ENCODE data around the gene NBEA. TPM values are rescaled to one million over a fixed set of nuclear protein-coding genes. Genes with fewer than 3 reads are reported as not detected.
A peak's percentile ranks its signal among the peaks of the same experiment; 100 is the strongest.

Gene NBEA
- total RNA-seq, 1 donor from 2014 or later: 6.1 TPM

DNA sequence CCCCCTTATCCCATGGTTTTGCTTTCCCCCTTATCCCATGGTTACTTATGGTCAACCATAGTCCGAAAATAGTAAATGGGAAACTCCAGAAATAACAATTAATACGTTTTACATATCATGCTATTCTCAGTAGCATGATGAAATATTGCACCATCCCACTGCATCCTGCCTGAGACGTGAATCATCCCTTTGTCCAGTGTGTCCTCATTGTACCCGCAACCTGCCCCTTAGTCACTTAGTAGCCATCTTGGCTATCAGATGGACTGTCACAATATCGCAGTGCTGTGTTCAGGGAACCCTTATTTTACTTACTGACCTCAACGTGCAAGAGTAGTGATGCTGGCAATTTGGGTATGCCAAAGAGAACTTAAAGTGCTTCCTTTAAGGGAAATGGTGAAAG is 10.5 kb upstream of the NBEA start:
- Histone ChIP-seq H3K27me3 (ENCODE audit: control insufficient read depth, insufficient read depth, low read length) (no peaks in the 10 kb centered on the region), H3K36me3 (ENCODE audit: control insufficient read depth, insufficient read depth, low read length) (no peaks in the 10 kb centered on the region), H3K4me3 (ENCODE audit: low read depth, low read length) (no peak overlapping the region)
- no peak for DNase-seq (ENCODE audit: low read depth)
- TF ChIP-seq, protein P1, sequence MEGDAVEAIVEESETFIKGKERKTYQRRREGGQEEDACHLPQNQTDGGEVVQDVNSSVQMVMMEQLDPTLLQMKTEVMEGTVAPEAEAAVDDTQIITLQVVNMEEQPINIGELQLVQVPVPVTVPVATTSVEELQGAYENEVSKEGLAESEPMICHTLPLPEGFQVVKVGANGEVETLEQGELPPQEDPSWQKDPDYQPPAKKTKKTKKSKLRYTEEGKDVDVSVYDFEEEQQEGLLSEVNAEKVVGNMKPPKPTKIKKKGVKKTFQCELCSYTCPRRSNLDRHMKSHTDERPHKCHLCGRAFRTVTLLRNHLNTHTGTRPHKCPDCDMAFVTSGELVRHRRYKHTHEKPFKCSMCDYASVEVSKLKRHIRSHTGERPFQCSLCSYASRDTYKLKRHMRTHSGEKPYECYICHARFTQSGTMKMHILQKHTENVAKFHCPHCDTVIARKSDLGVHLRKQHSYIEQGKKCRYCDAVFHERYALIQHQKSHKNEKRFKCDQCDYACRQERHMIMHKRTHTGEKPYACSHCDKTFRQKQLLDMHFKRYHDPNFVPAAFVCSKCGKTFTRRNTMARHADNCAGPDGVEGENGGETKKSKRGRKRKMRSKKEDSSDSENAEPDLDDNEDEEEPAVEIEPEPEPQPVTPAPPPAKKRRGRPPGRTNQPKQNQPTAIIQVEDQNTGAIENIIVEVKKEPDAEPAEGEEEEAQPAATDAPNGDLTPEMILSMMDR (IDR thresholded peaks at IDR 0.05; ENCODE audit: insufficient read depth, low read length, poor library complexity, severe bottlenecking): no peak

- TF ChIP-seq, protein P1 (IDR thresholded peaks at IDR 0.05; ENCODE audit: insufficient read depth, low read length, poor library complexity, severe bottlenecking): no peak
- H3K4me3 ChIP-seq (ENCODE audit: low read depth, low read length): no peak overlapping the region
- H3K36me3 ChIP-seq (ENCODE audit: control insufficient read depth, insufficient read depth, low read length): no peaks in the 10 kb centered on the region
- DNase-seq (ENCODE audit: low read depth): no peak
- no peaks in the 10 kb centered on the region for H3K27me3 ChIP-seq (ENCODE audit: control insufficient read depth, insufficient read depth, low read length)
Measured at GRCh38 chr13:34933349-34933748, 8.7 kb upstream of the NBEA start.

DNA sequence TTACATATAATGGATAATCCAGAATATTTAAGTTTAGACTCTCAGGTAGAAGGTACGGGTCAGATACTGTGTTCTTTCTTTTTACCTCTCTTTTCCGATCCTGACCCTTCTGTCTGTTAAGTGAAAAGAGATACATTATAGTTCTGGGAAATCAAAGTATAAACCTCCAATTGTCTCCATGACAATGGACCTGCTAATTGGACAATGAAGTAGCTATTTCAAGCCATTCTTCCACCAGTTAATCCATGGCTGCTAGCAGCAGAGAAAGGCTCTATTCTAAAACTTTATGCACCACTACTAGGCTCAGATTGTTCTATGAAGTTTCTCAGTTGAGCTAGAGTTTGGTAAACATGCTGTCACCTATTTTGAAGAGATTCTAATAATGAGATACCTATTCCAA is 8.3 kb upstream of the NBEA start:
- Histone ChIP-seq H3K36me3 (ENCODE audit: control insufficient read depth, insufficient read depth, low read length) (no peaks in the 10 kb centered on the region), H3K27me3 (ENCODE audit: control insufficient read depth, insufficient read depth, low read length) (no peaks in the 10 kb centered on the region), H3K4me3 (ENCODE audit: low read depth, low read length) (no peak overlapping the region)
- no peak for DNase-seq (ENCODE audit: low read depth)
- TF ChIP-seq, protein P1 (IDR thresholded peaks at IDR 0.05; ENCODE audit: insufficient read depth, low read length, poor library complexity, severe bottlenecking): no peak

- H3K4me3 ChIP-seq (ENCODE audit: low read depth, low read length): no peak overlapping the region
- H3K36me3 ChIP-seq (ENCODE audit: control insufficient read depth, insufficient read depth, low read length): no peaks in the 10 kb centered on the region
- H3K27me3 ChIP-seq (ENCODE audit: control insufficient read depth, insufficient read depth, low read length): no peaks in the 10 kb centered on the region
- DNase-seq (ENCODE audit: low read depth): no peak
- TF ChIP-seq, protein P1 (IDR thresholded peaks at IDR 0.05; ENCODE audit: insufficient read depth, low read length, poor library complexity, severe bottlenecking): no peak
Measured at GRCh38 chr13:34935841-34936240, 6.2 kb upstream of the NBEA start.

DNA sequence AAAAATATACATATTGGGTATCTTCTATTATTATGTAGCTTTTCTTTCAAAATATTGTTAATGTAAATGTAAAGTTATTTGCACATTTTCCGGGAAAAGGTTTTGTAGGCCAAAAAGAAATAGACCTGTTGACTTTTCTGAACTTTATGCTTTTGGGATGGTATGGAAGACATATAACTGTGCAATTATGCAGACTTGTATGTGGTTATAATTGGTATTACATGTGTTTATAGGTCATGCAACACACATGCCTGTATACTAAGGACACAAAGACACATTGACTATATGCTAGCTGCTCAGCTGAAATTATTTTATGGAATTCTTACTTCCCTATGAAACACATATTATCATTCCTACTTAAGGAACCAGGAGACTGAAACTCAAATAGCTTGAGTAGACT is 2.3 kb upstream of the NBEA start:
- no peaks in the 10 kb centered on the region for H3K36me3 ChIP-seq (ENCODE audit: control insufficient read depth, insufficient read depth, low read length)
- no peak for DNase-seq (ENCODE audit: low read depth)
- H3K4me3 ChIP-seq (ENCODE audit: low read depth, low read length): no peak overlapping the region
- TF ChIP-seq, protein P1 (IDR thresholded peaks at IDR 0.05; ENCODE audit: insufficient read depth, low read length, poor library complexity, severe bottlenecking): no peak
- H3K27me3 ChIP-seq (ENCODE audit: control insufficient read depth, insufficient read depth, low read length): peaks cover 2% of the 10 kb centered on the region

DNA sequence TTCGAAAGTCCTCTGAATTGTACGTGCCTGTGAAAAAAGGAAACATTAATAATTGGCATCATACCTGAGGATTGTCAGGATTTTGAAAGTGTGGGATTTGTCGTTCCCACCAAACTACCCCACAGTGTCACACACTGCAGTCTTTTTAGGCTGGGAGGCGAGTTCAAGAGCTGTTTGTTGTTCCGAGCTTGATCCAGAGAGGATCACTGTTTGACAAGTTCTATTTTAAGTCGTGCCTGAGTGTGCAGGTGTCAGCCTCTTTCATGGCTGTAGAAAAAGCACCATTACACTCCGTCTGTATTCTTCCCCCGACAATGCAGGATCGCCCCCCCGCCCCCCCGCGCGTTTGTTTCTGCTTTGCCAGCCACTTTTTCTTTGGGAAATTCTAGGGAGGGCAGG is 635 bp upstream of the NBEA start:
- TF ChIP-seq, protein P1 (IDR thresholded peaks at IDR 0.05; ENCODE audit: insufficient read depth, low read length, poor library complexity, severe bottlenecking): no peak
- no peak for DNase-seq (ENCODE audit: low read depth)
- peaks cover 2% of the 10 kb centered on the region for H3K27me3 ChIP-seq (ENCODE audit: control insufficient read depth, insufficient read depth, low read length)
- H3K4me3 ChIP-seq (ENCODE audit: low read depth, low read length): peak overlapping the region; percentile 92
- H3K36me3 ChIP-seq (ENCODE audit: control insufficient read depth, insufficient read depth, low read length): no peaks in the 10 kb centered on the region

All from kidney epithelial cell (primary cell).